GM18870 (cell line): Measurements from ENCODE around the gene SOAT2.
"Not testable (repeated sequence)": the region's sequence is repeated elsewhere in the genome, so short reads cannot be mapped to it uniquely, and the experiment has no call there.

Experiments used
- ATAC-seq: cut with Tn5 transposase; IDR thresholded peaks from one replicate; pipeline ENCODE4 v1.9.1; 2021; ENCODE audit warnings: moderate library complexity; ENCODE audit not compliant: unreplicated experiment

SOAT2 gene

GRCh38 chr12:53101931-53102781 is 1.1 kb upstream of the SOAT2 start:
- no peak for ATAC-seq

GRCh38 chr12:53103860-53104305 is 597 bp downstream of the SOAT2 start:
- ATAC-seq = no peak

DNA sequence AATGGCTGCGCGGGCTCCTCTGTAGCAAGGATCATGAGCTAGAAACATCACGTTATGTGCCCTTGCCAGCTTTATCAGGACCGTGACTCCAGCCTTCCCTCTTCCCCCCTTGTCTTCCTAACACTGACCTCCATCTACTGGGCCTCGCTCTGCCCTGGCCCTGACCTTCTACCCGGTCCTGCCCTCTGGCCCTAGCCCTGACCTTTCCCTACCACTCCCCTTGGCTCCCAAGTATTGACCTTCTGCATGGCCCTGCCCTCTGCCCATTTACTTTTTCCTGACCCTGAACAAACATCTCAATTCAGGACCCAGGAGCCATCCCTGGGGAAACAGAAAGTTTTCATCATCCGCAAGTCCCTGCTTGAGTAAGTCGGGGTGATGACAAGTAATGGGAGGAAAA is 2.0 kb downstream of the SOAT2 start:
- no peak for ATAC-seq

- ATAC-seq = no peak
Measured at GRCh38 chr12:53105712-53106439, 2.6 kb downstream of the SOAT2 start.

- ATAC-seq = no peak
Measured at GRCh38 chr12:53107122-53107521, 3.8 kb downstream of the SOAT2 start.

- ATAC-seq = not testable (repeated sequence)
Measured at GRCh38 chr12:53112431-53112830, 9.1 kb downstream of the SOAT2 start.

DNA sequence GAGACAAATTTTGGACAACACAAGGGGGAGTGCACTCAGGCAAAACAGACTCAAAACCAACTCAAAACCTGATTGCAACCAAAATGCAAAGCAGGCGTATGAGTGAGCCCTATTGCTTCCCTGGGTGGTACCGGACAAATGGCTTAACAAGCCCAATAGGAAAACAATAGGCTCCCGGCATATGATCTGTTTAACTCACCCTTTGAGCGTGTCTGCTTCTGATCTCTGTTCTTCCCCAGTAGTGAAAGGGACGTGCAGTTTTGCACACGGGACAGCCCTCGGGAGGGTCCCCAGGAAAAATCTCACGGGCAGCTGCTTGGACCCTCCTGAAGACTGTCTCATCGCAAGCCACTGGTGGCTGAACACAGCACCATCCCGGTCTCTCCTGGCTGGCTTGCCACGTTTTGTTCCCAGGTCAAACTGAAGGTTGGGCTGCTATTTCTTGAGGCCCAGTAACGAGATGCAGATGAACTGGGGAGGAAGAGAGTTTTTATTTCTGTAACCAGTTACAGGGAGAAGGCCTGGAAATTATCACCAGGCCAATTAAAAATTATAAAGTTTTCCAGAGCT is 9.9 kb downstream of the SOAT2 start:
- no peak for ATAC-seq

- ATAC-seq = no peak
Measured at GRCh38 chr12:53113951-53114350, 10.7 kb downstream of the SOAT2 start.

- no peak for ATAC-seq
Measured at GRCh38 chr12:53115112-53115890, 12.0 kb downstream of the SOAT2 start.

GRCh38 chr12:53115891-53116648 is 12.8 kb downstream of the SOAT2 start:
- no peak for ATAC-seq

DNA sequence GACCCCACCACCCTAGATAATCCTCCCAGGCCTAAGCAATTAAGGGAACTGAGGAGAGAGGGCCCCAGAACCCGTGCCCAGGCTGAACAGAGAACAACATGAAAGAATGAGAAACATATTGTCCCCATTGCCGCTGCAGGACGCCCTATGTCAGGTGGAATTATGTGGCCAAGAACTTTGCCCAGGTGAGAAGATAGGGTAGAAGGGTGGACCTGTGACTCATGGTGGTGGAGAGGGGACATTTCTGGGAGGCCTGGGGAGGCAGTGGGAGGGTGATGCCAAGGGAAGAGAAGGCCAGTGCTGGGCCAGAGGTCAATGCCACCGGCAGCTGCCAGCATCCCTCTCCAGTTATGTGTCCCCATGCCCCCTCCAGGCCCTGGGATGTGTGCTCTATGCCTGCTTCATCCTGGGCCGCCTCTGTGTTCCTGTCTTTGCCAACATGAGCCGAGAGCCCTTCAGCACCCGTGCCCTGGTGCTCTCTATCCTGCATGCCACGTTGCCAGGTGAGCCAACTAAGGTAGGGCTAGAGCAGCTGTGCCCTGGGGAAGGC is 15.5 kb downstream of the SOAT2 start:
- no peak for ATAC-seq

- ATAC-seq = no peak
Measured at GRCh38 chr12:53120685-53121525, 17.6 kb downstream of the SOAT2 start.

- no peak for ATAC-seq
Measured at GRCh38 chr12:53122961-53123468, 19.7 kb downstream of the SOAT2 start.

DNA sequence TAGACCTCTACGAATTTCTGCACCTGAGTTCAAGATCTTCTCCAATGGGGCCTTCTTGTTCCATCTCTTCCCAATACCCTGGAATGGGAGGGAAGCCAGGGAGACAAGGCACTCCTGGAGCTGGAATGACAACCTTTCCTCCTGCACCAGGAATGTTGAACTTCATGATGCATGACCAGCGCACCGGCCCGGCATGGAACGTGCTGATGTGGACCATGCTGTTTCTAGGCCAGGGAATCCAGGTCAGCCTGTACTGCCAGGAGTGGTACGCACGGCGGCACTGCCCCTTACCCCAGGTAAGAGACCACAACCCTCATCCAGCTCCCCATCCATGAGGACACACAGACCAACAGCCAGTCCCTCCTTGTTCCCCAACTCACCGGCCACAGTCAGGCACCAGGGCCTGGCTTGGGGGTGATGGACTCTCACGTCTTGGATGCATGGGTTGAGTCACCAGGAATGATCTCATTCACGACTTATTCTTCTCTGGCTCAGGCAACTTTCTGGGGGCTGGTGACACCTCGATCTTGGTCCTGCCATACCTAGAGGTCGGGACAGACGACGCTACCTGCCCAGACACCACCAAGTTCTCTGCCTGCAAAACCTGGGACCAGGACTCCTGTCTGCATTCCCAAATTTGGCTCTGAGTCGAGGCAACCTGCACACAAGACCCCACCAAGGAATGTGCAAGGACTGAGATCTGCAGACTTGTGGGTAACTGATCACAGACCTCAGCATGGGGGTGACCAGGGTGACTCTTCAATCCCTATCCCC is 20.5 kb downstream of the SOAT2 start:
- ATAC-seq = no peak

DNA sequence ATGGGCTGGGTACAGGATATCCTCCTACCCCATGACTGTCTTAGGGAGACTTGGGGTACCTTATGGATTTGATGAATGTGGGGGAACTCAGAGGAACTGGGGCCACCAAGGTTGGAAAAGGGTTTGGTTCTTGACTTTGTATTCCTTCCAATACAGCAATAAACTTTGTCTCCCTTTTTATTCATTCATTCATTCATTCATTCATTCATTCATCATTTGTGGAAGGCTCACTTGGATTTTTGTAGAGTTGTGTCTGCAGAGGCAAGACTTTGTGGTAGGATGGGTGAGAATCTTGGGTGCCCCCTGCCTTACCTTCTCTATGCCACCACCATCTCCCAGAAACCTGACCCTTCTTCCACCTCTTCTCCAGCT is 21.1 kb downstream of the SOAT2 start:
- no peak for ATAC-seq

GRCh38 chr12:53127169-53127568 is 23.9 kb downstream of the SOAT2 start:
- no peak for ATAC-seq

- no peak for ATAC-seq
Measured at GRCh38 chr12:53128780-53129569, 25.7 kb downstream of the SOAT2 start.
